ENCODE results near the gene WHRN. TPM values are rescaled to one million over a fixed set of nuclear protein-coding genes. Genes with fewer than 3 reads are reported as not detected.

WHRN gene
- total RNA-seq, 1 experiment from 2014 or later = 4.4 TPM

DNA sequence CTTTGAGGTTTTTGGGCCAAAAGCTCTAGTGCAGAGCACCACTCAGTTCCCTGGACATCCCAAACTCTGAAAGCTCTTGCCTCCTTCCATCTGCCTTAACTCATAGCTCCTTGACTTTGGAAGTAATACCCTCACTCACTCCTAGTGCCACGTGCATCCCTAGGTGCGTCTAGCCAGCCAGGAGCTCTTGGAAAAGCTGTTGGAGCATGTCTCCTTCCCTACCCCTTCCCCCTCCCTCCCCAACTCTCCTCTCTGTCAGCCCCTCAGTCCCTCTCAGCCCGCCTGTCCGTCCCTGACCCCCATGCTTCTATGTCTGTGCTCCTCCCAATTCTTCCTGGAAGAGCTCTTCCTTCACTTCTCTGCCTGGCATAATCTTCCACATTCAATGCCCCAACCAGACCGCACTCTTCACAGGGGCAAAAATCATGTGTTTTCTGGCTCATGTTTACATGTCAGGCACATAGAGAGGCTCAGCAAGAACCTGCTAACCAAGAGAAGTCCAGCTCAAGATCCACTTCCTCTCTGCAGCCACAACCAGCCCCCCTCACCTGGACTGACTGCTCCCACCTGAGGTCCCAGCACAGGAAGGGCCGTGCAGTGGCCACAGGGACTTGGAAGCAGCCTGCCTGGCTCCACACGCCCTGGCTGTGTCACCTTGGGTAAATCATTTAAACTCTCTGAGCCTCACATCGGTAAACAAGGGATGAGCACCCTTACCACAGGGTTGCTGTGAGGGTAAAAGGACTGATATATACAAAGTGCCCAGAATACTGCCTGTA, 58.4 kb downstream of the WHRN start:
- Histone ChIP-seq H3K27me3 (ENCODE audit: control insufficient read depth, insufficient read depth, low read length) (no peaks in the 10 kb centered on the region), H3K4me3 (ENCODE audit: insufficient read depth, low read depth, low read length) (no peak overlapping the region), H3K36me3 (replicated peaks; ENCODE audit: control insufficient read depth, insufficient read depth, low read length) (no peaks in the 10 kb centered on the region)
- peak; percentile 10 for DNase-seq

DNA sequence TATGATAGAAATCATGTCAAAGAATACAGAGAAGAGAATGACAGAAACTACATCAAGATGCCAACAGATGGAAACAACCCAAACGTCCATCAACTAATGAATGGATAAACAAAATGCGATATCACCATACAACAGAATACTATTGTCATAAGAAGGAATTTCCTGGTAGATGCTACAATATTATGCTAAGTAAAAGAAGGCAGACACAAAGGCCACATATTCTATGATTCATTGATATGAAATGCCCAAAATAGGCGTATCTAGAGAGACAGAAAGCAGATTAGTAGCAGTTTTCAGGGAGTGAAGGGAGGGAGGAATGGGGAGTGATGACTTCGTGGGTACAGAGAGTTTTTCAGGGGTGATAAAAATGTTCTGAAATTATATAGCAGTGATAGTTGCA, 59.2 kb downstream of the WHRN start:
- H3K4me3 ChIP-seq (ENCODE audit: insufficient read depth, low read depth, low read length) = no peak overlapping the region
- no peaks in the 10 kb centered on the region for H3K27me3 ChIP-seq (ENCODE audit: control insufficient read depth, insufficient read depth, low read length)
- H3K36me3 ChIP-seq (replicated peaks; ENCODE audit: control insufficient read depth, insufficient read depth, low read length) = no peaks in the 10 kb centered on the region
- DNase-seq = no peak

DNA sequence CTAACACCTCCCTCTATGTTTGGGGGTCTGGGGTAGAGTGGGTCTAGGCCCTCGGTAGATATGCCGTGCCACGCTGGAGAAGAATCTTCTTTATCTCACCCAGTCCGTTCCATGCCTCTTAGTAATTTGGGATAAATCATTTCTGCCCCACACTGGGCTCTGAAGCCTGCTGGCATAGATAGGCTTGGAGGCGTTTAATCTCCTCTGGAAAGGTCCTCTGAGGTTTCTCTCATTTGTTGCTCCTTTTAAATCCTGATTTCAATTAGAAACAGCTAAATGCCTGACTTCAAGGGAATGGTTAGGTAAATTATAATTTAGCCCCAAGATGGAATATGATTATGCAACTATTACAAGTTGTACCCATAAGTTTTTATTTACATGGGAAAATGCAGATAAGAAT, 59.7 kb downstream of the WHRN start:
- Histone ChIP-seq H3K36me3 (replicated peaks; ENCODE audit: control insufficient read depth, insufficient read depth, low read length) (no peaks in the 10 kb centered on the region), H3K27me3 (ENCODE audit: control insufficient read depth, insufficient read depth, low read length) (no peaks in the 10 kb centered on the region), H3K4me3 (ENCODE audit: insufficient read depth, low read depth, low read length) (no peak overlapping the region)
- no peak for DNase-seq

DNA sequence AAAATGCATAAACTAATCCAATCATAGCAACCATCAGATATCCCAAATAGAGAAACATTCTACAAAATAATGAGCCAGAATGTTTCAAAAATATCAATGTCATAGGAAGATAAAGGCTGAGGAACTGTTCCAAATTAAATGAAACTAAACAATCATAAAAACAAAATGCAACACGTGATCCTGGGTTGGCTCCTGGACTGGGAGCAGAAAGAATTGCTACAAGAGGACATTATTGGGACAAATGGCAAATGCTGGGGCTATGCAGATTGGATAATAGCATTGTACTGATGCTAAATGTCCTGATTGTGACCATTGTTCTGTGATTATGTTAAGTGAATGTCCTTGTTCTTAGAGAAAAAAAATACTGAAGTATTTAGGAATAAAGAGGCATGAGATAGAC, 63.3 kb downstream of the WHRN start:
- H3K36me3 ChIP-seq (replicated peaks; ENCODE audit: control insufficient read depth, insufficient read depth, low read length) = no peaks in the 10 kb centered on the region
- DNase-seq = no peak
- no peaks in the 10 kb centered on the region for H3K27me3 ChIP-seq (ENCODE audit: control insufficient read depth, insufficient read depth, low read length)
- no peak overlapping the region for H3K4me3 ChIP-seq (ENCODE audit: insufficient read depth, low read depth, low read length)

DNA sequence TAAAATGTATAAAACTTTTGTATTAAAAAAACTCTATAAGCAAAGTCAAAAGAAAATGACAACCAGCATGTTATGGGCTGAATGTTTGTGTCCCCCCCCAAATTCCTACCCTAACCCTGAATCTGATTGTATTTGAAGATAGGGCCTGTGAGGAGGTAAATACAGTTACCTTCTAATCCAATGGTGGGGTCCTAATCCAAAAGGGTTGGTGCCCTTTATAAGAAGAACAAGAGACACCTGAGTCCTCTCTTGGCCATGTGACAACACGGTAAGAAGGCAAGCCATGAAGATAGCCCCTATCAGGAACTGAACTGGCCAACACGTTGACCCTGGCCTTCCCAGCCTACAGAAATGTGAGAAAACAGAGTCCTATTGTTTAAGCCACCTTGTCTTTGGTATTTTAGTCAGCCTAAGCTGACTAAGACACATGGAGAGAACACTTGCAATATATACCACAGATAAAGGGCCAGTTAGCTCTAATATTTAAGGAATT, 67.8 kb downstream of the WHRN start:
- H3K27me3 ChIP-seq (ENCODE audit: control insufficient read depth, insufficient read depth, low read length) = no peaks in the 10 kb centered on the region
- no peak overlapping the region for H3K4me3 ChIP-seq (ENCODE audit: insufficient read depth, low read depth, low read length)
- DNase-seq = no peak
- no peaks in the 10 kb centered on the region for H3K36me3 ChIP-seq (replicated peaks; ENCODE audit: control insufficient read depth, insufficient read depth, low read length)

DNA sequence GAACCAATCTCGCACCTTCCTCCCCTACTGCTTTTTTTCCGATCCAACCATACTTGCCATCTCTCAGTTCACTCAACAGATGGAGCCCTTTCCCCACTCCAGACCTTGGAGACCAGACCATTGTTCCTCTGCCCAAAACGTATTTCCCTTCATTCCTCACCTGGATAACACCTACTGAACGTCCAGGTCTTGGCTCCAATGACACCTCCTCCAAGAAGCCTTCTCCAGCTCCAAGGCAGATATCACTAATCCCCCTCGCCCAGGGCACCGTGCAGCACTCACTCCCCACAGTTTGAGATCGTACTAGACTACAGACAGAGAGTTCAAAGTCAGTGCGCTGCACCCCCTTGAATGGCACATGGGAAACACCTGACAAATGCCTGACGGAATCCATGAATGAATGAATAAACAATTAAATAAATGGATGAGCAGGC, 70.4 kb downstream of the WHRN start:
- H3K4me3 ChIP-seq (ENCODE audit: insufficient read depth, low read depth, low read length) = no peak overlapping the region
- no peaks in the 10 kb centered on the region for H3K27me3 ChIP-seq (ENCODE audit: control insufficient read depth, insufficient read depth, low read length)
- DNase-seq = peak; percentile 84
- H3K36me3 ChIP-seq (replicated peaks; ENCODE audit: control insufficient read depth, insufficient read depth, low read length) = no peaks in the 10 kb centered on the region

DNA sequence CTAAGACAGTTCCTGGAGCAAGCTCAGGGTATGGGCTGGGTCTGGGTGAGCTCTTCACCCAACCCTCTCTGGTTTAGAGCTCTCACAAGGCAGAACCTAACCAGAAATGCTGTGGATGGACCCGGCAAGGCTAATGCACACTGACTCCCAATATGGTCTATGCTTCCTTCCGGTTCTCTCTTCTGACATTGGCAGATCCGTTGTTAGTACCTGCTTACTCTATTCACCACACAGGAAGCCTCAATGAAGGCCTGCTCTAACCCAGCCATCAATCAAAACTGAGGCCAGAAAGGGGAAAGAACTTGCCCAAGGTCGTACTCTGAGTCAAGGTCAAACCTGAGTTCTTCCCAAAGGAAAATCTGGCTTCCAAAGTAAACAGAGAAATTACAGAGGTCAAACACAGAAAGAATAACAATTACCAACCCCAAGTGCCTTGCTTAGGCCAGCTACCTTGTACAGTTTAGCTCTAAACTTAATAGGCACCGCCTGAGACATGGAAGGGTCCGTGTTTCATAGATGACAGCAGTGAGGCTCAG, 71.5 kb downstream of the WHRN start:
- Histone ChIP-seq H3K4me3 (ENCODE audit: insufficient read depth, low read depth, low read length) (no peak overlapping the region), H3K27me3 (ENCODE audit: control insufficient read depth, insufficient read depth, low read length) (no peaks in the 10 kb centered on the region), H3K36me3 (replicated peaks; ENCODE audit: control insufficient read depth, insufficient read depth, low read length) (no peaks in the 10 kb centered on the region)
- DNase-seq = no peak

DNA sequence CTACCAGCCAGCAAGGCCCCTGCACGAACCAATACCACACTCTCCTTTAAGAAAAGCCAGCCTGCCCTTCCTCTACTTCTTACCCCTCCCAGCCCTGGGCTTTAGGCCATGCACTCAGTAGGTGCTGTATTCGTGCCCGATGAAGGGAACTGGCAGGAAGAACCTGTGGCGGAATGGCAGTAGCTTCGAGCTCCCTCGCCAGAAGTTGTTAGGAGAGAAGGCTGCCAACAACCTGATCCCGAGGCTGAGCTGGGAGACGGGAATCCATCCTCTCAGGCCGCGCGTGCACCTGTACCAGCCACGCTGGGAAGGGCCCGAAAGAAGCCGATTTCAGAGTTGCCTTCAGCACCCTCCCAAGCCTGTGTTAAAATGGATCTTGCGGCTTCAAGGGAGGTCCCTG, 72.2 kb downstream of the WHRN start:
- no peaks in the 10 kb centered on the region for H3K36me3 ChIP-seq (replicated peaks; ENCODE audit: control insufficient read depth, insufficient read depth, low read length)
- H3K27me3 ChIP-seq (ENCODE audit: control insufficient read depth, insufficient read depth, low read length) = no peaks in the 10 kb centered on the region
- DNase-seq = no peak
- H3K4me3 ChIP-seq (ENCODE audit: insufficient read depth, low read depth, low read length) = no peak overlapping the region

DNA sequence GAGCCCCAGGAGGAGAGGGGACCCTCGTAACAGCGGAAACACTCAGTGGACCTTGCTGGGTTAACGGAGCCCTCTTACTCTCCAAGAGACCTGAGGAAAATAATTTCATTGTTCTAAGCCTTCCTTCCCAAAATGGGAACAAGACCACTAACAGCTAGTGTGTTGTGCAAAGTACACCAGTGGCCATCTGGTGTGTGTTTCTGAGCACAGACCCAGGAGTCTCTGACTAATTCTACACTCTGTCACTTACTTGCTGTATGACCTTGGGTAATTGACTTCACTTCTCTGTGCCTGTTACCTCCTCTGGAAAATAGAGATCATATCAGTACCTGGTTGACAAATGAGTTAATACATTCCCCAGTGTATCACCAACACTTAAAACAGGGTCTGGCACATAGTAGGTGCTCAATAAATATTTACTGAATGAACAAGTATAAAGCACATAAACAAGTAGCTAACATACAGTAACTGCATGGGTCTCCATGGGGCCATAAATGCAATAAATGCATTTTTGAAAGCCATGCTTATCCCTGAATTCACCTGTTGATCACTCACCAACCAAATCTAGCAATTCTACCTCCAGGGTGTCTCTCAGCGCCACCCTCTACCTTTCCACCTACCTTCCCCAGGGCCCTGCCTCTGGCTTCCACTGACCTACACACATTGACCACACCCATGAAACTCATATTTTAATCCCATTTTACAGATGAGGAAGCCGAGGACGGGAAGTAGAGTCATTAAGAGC, 72.8 kb downstream of the WHRN start:
- Histone ChIP-seq H3K27me3 (ENCODE audit: control insufficient read depth, insufficient read depth, low read length) (no peaks in the 10 kb centered on the region), H3K4me3 (ENCODE audit: insufficient read depth, low read depth, low read length) (no peak overlapping the region), H3K36me3 (replicated peaks; ENCODE audit: control insufficient read depth, insufficient read depth, low read length) (no peaks in the 10 kb centered on the region)
- DNase-seq = no peak

DNA sequence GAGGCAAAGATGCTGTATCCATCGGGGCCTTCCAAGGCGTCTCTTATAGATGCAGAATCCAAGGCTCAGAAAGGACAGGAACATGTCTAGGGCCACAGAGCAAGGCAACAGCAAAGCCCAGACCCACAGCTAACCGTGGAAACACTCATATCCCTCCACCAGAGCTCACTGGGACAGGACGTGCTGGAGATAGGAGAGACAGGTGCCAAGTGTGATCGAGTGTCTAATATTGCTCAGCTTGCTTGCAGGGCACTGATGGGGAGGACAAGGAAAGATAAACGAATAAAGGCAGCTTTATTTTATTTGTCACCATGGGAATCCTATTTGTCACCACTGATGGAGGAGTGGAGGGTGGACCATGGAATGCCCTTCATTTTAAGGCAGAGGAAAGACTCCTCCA, 73.5 kb downstream of the WHRN start:
- H3K36me3 ChIP-seq (replicated peaks; ENCODE audit: control insufficient read depth, insufficient read depth, low read length) = no peaks in the 10 kb centered on the region
- DNase-seq = no peak
- H3K4me3 ChIP-seq (ENCODE audit: insufficient read depth, low read depth, low read length) = no peak overlapping the region
- H3K27me3 ChIP-seq (ENCODE audit: control insufficient read depth, insufficient read depth, low read length) = no peaks in the 10 kb centered on the region

DNA sequence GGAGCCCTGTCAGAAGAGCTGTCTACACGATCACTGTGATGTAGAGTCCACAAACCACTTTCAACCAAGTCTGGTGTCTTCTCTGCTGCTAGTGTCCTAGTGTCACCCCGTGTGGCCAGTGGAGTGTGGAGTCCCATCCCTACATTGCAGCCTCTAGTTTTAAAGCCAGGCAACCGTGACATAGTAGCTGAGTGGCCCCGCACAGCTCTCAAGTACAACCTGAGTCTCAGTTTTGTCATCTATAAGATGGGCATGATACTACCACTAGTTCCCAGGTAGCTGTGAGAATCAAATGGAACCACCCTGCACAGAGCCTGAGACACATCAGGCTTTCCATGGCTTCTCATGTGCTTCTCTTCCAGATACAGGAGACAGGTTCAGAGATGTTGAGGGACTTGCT, 74.3 kb downstream of the WHRN start:
- DNase-seq = no peak
- Histone ChIP-seq H3K36me3 (replicated peaks; ENCODE audit: control insufficient read depth, insufficient read depth, low read length) (no peaks in the 10 kb centered on the region), H3K27me3 (ENCODE audit: control insufficient read depth, insufficient read depth, low read length) (no peaks in the 10 kb centered on the region), H3K4me3 (ENCODE audit: insufficient read depth, low read depth, low read length) (no peak overlapping the region)

DNA sequence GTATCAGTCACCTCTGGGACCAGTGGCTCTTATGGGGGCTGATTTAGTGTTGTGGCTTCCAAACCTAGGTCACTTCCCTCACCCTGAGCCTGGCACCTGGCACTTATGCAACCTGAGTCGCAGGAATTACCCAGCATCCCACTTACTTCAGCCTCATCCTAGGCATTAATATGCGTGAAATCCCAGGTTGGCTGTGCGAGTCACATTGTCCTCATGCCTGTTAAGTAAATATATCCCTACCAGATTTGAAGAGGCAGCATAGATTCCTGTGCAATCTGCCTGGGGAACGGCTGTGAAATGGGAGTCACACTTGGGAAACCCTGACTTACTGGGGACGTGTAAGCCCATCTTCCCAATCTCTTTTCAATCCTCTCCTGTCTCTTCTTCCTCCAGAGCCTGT, 74.8 kb downstream of the WHRN start:
- no peaks in the 10 kb centered on the region for H3K27me3 ChIP-seq (ENCODE audit: control insufficient read depth, insufficient read depth, low read length)
- H3K4me3 ChIP-seq (ENCODE audit: insufficient read depth, low read depth, low read length) = no peak overlapping the region
- no peaks in the 10 kb centered on the region for H3K36me3 ChIP-seq (replicated peaks; ENCODE audit: control insufficient read depth, insufficient read depth, low read length)
- DNase-seq = peak; percentile 22

DNA sequence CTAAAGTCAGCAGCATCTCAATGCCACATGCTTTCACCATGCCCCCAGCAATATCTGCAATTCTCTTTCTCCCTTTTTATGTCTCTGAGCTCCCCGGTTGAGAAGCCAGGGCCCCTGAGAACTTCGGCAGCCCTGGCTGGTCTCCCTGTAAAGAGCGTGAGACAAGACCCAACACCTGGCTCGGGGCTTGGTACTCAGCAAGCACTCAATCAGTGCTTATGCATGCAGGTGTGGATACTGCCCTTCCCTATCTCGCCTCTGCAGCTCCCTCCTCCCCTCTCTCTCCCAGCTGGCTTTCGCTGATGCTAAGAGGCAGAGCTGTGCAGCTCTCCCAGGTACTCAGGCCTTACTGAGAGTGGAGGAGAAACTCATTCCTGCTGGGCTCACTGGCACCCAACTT, 75.8 kb downstream of the WHRN start:
- Histone ChIP-seq H3K4me3 (ENCODE audit: insufficient read depth, low read depth, low read length) (no peak overlapping the region), H3K27me3 (ENCODE audit: control insufficient read depth, insufficient read depth, low read length) (no peaks in the 10 kb centered on the region), H3K36me3 (replicated peaks; ENCODE audit: control insufficient read depth, insufficient read depth, low read length) (no peaks in the 10 kb centered on the region)
- peak; percentile 16 for DNase-seq

DNA sequence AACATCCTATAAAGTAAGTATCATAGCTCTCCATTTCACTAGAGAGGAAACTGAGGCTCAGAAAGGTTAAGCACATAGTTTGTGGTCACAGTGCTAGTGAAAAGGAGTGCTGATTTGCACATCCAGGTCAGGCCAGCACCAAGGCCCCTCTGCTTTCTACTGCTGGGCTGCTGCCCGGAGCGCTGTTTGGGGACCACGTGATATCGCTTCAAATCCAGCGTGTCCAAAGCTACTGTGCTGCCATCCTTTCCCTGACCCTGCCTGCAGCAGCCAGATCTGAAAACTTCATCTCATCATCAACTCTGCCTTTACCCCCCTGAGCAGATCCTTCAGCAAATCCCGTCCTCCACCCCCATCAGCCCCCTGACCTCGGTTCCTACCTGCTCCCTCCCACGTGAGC, 76.8 kb downstream of the WHRN start:
- DNase-seq = peak; percentile 16
- no peaks in the 10 kb centered on the region for H3K36me3 ChIP-seq (replicated peaks; ENCODE audit: control insufficient read depth, insufficient read depth, low read length)
- no peaks in the 10 kb centered on the region for H3K27me3 ChIP-seq (ENCODE audit: control insufficient read depth, insufficient read depth, low read length)
- H3K4me3 ChIP-seq (ENCODE audit: insufficient read depth, low read depth, low read length) = no peak overlapping the region

DNA sequence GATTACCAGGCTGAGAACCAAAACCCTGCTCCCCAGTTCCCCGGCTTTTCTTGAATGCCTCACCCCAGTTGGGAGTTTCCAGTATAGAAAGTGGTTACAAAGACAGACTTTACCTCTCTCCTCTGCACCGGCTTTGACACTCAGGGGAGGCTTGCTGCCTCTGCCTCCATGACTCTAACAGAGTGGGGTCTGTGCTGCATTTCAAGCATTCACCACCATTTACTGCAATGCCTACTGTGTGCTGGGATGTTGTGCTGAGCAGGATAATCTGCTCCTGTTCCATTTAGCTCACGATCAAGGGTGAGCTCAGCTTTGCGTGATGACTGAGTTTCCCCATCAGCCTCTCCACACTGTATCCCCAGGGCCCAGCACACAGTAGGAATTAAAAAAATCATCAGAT, 77.6 kb downstream of the WHRN start:
- H3K4me3 ChIP-seq (ENCODE audit: insufficient read depth, low read depth, low read length) = no peak overlapping the region
- no peaks in the 10 kb centered on the region for H3K27me3 ChIP-seq (ENCODE audit: control insufficient read depth, insufficient read depth, low read length)
- no peaks in the 10 kb centered on the region for H3K36me3 ChIP-seq (replicated peaks; ENCODE audit: control insufficient read depth, insufficient read depth, low read length)
- DNase-seq = peak; percentile 14
